AG09309 (cell line): ENCODE data around the gene BTBD7.

ENCODE experiments used
- DNase-seq: peaks from one replicate; pipeline ENCODE4 v3.0.0-alpha.2; 2010; ENCODE audit warnings: low read depth
- H3K4me3 ChIP-seq: 2 replicates; pipeline ENCODE4 v1.5.1; 2011; ENCODE audit warnings: mild to moderate bottlenecking, low read depth, low read length, moderate library complexity; ENCODE audit not compliant: control insufficient read depth
- CTCF ChIP-seq: IDR thresholded peaks from 2 replicates; pipeline ENCODE4 v1.5.1; 2011; ENCODE audit warnings: mild to moderate bottlenecking, low read depth, low read length, inconsistent platforms; ENCODE audit not compliant: insufficient read depth, control insufficient read depth; ENCODE audit errors: missing control alignments

BTBD7 gene

GRCh38 chr14:93299866-93300265 lies 33.0 kb downstream of the BTBD7 start:
- DNase-seq = no peak
- no peak for TF ChIP-seq CTCF
- H3K4me3 ChIP-seq = no peak overlapping the region

- TF ChIP-seq CTCF = no peak
- no peak overlapping the region for H3K4me3 ChIP-seq
Measured at GRCh38 chr14:93299416-93299815, 33.4 kb downstream of the BTBD7 start.

GRCh38 chr14:93295541-93296220 lies 37.2 kb downstream of the BTBD7 start:
- DNase-seq = no peak
- no peak overlapping the region for H3K4me3 ChIP-seq
- TF ChIP-seq CTCF = no peak

More at GRCh38 chr14:93299416-93299815, 33.4 kb downstream of the BTBD7 start:
- no peak for DNase-seq

- no peak overlapping the region for H3K4me3 ChIP-seq
- no peak for TF ChIP-seq CTCF
- no peak for DNase-seq
Measured at GRCh38 chr14:93286212-93286890, 46.5 kb downstream of the BTBD7 start.

- TF ChIP-seq CTCF = no peak
- DNase-seq = no peak
- H3K4me3 ChIP-seq = no peak overlapping the region
Measured at GRCh38 chr14:93285044-93285443, 47.8 kb downstream of the BTBD7 start.

- TF ChIP-seq CTCF = no peak
- no peak for DNase-seq
- no peak overlapping the region for H3K4me3 ChIP-seq
Measured at GRCh38 chr14:93281937-93282336, 50.9 kb downstream of the BTBD7 start.
